H9 (cell line): Measurements from ENCODE around the gene RGL1. TPM values are rescaled to one million over a fixed set of nuclear protein-coding genes. Genes with fewer than 3 reads are reported as not detected.

ENCODE experiments used
- DNase-seq: peaks from one replicate; pipeline ENCODE4 v3.0.0-alpha.2; 2017
- H2AFZ ChIP-seq: one replicate; pipeline ENCODE4 v1.6.1; 2013; ENCODE audit warnings: mild to moderate bottlenecking, low read length, control low read depth, moderate library complexity
- H2AK5ac ChIP-seq: 2 replicates; pipeline ENCODE4 v1.6.1; 2013; ENCODE audit warnings: low read length, control low read depth, mixed read lengths; ENCODE audit not compliant: insufficient read length
- H2BK120ac ChIP-seq: one replicate; pipeline ENCODE4 v1.6.1; 2013; ENCODE audit warnings: low read depth, mild to moderate bottlenecking, low read length, control low read depth, inconsistent platforms; ENCODE audit not compliant: poor library complexity, severe bottlenecking
- H2BK12ac ChIP-seq: 2 replicates; pipeline ENCODE4 v1.6.1; 2013; ENCODE audit warnings: low read length, control low read depth, mixed read lengths, low read depth; ENCODE audit not compliant: insufficient read length
- H2BK15ac ChIP-seq: 2 replicates; pipeline ENCODE4 v1.6.1; 2013; ENCODE audit warnings: low read depth, low read length, control low read depth
- H2BK20ac ChIP-seq: one replicate; pipeline ENCODE4 v1.6.1; 2013; ENCODE audit warnings: low read depth, mild to moderate bottlenecking, low read length, control low read depth, inconsistent platforms; ENCODE audit not compliant: poor library complexity, severe bottlenecking
- H2BK5ac ChIP-seq: 2 replicates; pipeline ENCODE4 v1.6.1; 2013; ENCODE audit warnings: low read length, control low read depth, mixed read lengths; ENCODE audit not compliant: insufficient read length
- H3K14ac ChIP-seq: 2 replicates; pipeline ENCODE4 v1.6.1; 2013; ENCODE audit warnings: low read length, control low read depth; ENCODE audit not compliant: insufficient read depth
- H3K18ac ChIP-seq: 2 replicates; pipeline ENCODE4 v1.6.1; 2013; ENCODE audit warnings: low read depth, mild to moderate bottlenecking, mixed read lengths, low read length, control low read depth; ENCODE audit not compliant: insufficient read length
- H3K23ac ChIP-seq: 2 replicates; pipeline ENCODE4 v1.6.1; 2013; ENCODE audit warnings: low read length, control low read depth, mixed read lengths, low read depth; ENCODE audit not compliant: insufficient read length
- H3K23me2 ChIP-seq: 2 replicates; pipeline ENCODE4 v1.6.1; 2013; ENCODE audit warnings: low read depth, mild to moderate bottlenecking, mixed read lengths, low read length, control low read depth; ENCODE audit not compliant: insufficient read length, poor library complexity, severe bottlenecking
- H3K27ac ChIP-seq: 2 replicates; pipeline ENCODE4 v1.5.1; 2013; ENCODE audit warnings: low read length, control low read depth, mixed read lengths, low read depth; ENCODE audit not compliant: insufficient read length
- H3K27me3 ChIP-seq: 2 replicates; pipeline ENCODE4 v1.6.1; 2013; ENCODE audit warnings: low read length, control low read depth, inconsistent platforms; ENCODE audit not compliant: insufficient read depth
- H3K4ac ChIP-seq: 2 replicates; pipeline ENCODE4 v1.6.1; 2013; ENCODE audit warnings: low read depth, mild to moderate bottlenecking, control low read depth, inconsistent platforms, low read length, moderate library complexity
- H3K4me1 ChIP-seq: 2 replicates; pipeline ENCODE4 v1.6.1; 2013; ENCODE audit warnings: low read length, control low read depth, inconsistent platforms; ENCODE audit not compliant: insufficient read depth
- H3K4me2 ChIP-seq: 2 replicates; pipeline ENCODE4 v1.6.1; 2013; ENCODE audit warnings: low read length, control low read depth, mixed read lengths; ENCODE audit not compliant: insufficient read length, insufficient read depth
- H3K56ac ChIP-seq: 2 replicates; pipeline ENCODE4 v1.6.1; 2013; ENCODE audit warnings: low read depth, mild to moderate bottlenecking, mixed read lengths, low read length, control low read depth; ENCODE audit not compliant: insufficient read length
- H3K79me1 ChIP-seq: 2 replicates; pipeline ENCODE4 v1.6.1; 2013; ENCODE audit warnings: low read depth, mild to moderate bottlenecking, moderate library complexity, low read length, control low read depth, inconsistent platforms; ENCODE audit not compliant: insufficient read depth, poor library complexity, severe bottlenecking
- H3K79me2 ChIP-seq: 2 replicates; pipeline ENCODE4 v1.6.1; 2013; ENCODE audit warnings: low read length, control low read depth, inconsistent platforms; ENCODE audit not compliant: insufficient read depth
- H3K9ac ChIP-seq: 2 replicates; pipeline ENCODE4 v1.6.1; 2013; ENCODE audit warnings: low read length, control low read depth, mixed read lengths; ENCODE audit not compliant: insufficient read length; ENCODE audit errors: extremely low read depth
- H3K9me3 ChIP-seq: one replicate; pipeline ENCODE4 v1.6.1; 2013; ENCODE audit warnings: low read depth, low read length, inconsistent platforms; ENCODE audit not compliant: control insufficient read depth
- H3T11ph ChIP-seq: one replicate; pipeline ENCODE4 v1.6.1; 2013; ENCODE audit warnings: mild to moderate bottlenecking, low read length, control low read depth, inconsistent platforms
- H4K20me1 ChIP-seq: one replicate; pipeline ENCODE4 v1.6.1; 2013; ENCODE audit not compliant: control insufficient read depth, insufficient read length, insufficient read depth
- H4K5ac ChIP-seq: 2 replicates; pipeline ENCODE4 v1.6.1; 2013; ENCODE audit warnings: low read depth, mild to moderate bottlenecking, mixed read lengths, low read length, control low read depth; ENCODE audit not compliant: insufficient read length
- H4K8ac ChIP-seq: replicated peaks from 2 replicates; pipeline ENCODE4 v1.6.1; 2013; ENCODE audit warnings: low read length, control low read depth, mixed read lengths, low read depth; ENCODE audit not compliant: insufficient read length
- H4K91ac ChIP-seq: 2 replicates; pipeline ENCODE4 v1.6.1; 2013; ENCODE audit warnings: low read depth, mild to moderate bottlenecking, moderate library complexity, mixed read lengths, low read length, control low read depth; ENCODE audit not compliant: insufficient read length
- H3K27ac Mint-ChIP-seq, 3 experiments: 2 replicates in 2 of 3; 3 replicates in 1 of 3; pipeline ENCODE4 v1.8.0; 2020 to 2021; ENCODE audit warnings: mixed read lengths in 3 of 3, mild to moderate bottlenecking in 1 of 3, moderate library complexity in 1 of 3
- H3K27me3 Mint-ChIP-seq: 2 replicates; pipeline ENCODE4 v1.8.0; 2021; ENCODE audit warnings: low read depth, mild to moderate bottlenecking, moderate library complexity, mixed read lengths
- H3K36me3 Mint-ChIP-seq, 3 experiments: 2 replicates in 2 of 3; 3 replicates in 1 of 3; pipeline ENCODE4 v1.8.0; 2020 to 2021; ENCODE audit warnings: low read depth in 3 of 3, mixed read lengths in 3 of 3; ENCODE audit not compliant: insufficient read depth in 1 of 3
- H3K4me1 Mint-ChIP-seq, 2 experiments: 2 replicates each; pipeline ENCODE4 v1.8.0; 2020; ENCODE audit warnings: mixed read lengths in 2 of 2
- H3K4me3 Mint-ChIP-seq, 2 experiments: 2 replicates in 1 of 2; 3 replicates in 1 of 2; pipeline ENCODE4 v1.8.0; 2020 to 2021; ENCODE audit warnings: mild to moderate bottlenecking in 2 of 2, mixed read lengths in 2 of 2, moderate library complexity in 1 of 2
- H3K9me3 Mint-ChIP-seq, 2 experiments: 2 replicates in 1 of 2; 3 replicates in 1 of 2; pipeline ENCODE4 v1.8.0; 2020; ENCODE audit warnings: mild to moderate bottlenecking in 2 of 2, mixed read lengths in 2 of 2, moderate library complexity in 1 of 2
- CTCF ChIP-seq: fragments of 200-600 bp; sonication (generic); conservative IDR thresholded peaks from 3 replicates; pipeline ENCODE4 v1.8.0; 2021; ENCODE audit warnings: antibody characterized with exemption, mild to moderate bottlenecking
- WGBS: extraction: QIAGEN DNeasy Blood & Tissue Kit; methylation state at CpG from one replicate; pipeline ENCODE4 v1.1.7; 2013; ENCODE audit warnings: missing lambda C conversion rate, low lambda C conversion rate, mixed read lengths; ENCODE audit not compliant: insufficient read length; ENCODE audit errors: extremely low coverage; 5-methylcytosine and 5-hydroxymethylcytosine counted together
- total RNA-seq: library from RNA; stranded (reverse); gene quantifications from 2 replicates; pipeline ENCODE4 v1.2.1, GENCODE V29; 2021

RGL1 gene
- total RNA-seq, 1 experiment from 2014 or later: 1.4 TPM

GRCh38 chr1:183947988-183948387, 143.1 kb downstream of the RGL1 start:
- H3K14ac ChIP-seq: no peak overlapping the region
- H3K23me2 ChIP-seq: no peaks in the 10 kb centered on the region
- H3T11ph ChIP-seq: no peak overlapping the region
- no peak overlapping the region for H3K56ac ChIP-seq
- H4K91ac ChIP-seq: no peak overlapping the region
- no peak overlapping the region for H3K4me2 ChIP-seq
- no peak overlapping the region for H2BK20ac ChIP-seq
- H3K4ac ChIP-seq: no peak overlapping the region
- Mint-ChIP-seq H3K36me3 (no peaks in the 10 kb centered on the region), H3K9me3 (peaks cover 0 to 3% of the 10 kb centered on the region in 2 experiments; a peak in 1 of 5 replicates), H3K27me3 (peaks cover 87% of the 10 kb centered on the region), H3K4me1 (peaks cover 30 to 34% of the 10 kb centered on the region in 2 experiments), H3K27ac (no peak overlapping the region), H3K4me3 (no peak overlapping the region)
- H2AFZ ChIP-seq: no peak overlapping the region
- H2AK5ac ChIP-seq: no peak overlapping the region
- no peak overlapping the region for H3K23ac ChIP-seq
- H3K79me2 ChIP-seq: no peaks in the 10 kb centered on the region
- H3K9me3 ChIP-seq: no peaks in the 10 kb centered on the region
- H3K18ac ChIP-seq: no peak overlapping the region
- no peak for TF ChIP-seq CTCF
- H4K8ac ChIP-seq: no peak overlapping the region
- no peak overlapping the region for H2BK5ac ChIP-seq
- H4K5ac ChIP-seq: no peak overlapping the region
- no peak overlapping the region for H3K27ac ChIP-seq
- no peaks in the 10 kb centered on the region for H4K20me1 ChIP-seq
- DNase-seq: no peak
- no peak overlapping the region for H2BK12ac ChIP-seq
- H3K4me1 ChIP-seq: no peaks in the 10 kb centered on the region; the same call in 1 of the 2 replicates
- H3K27me3 ChIP-seq: peaks cover 12% of the 10 kb centered on the region; the same call in 1 of the 2 replicates
- no peak overlapping the region for H2BK120ac ChIP-seq
- H3K79me1 ChIP-seq: no peaks in the 10 kb centered on the region
- H3K9ac ChIP-seq: no peak overlapping the region
- no CpG with 5 or more reads among the region's 1 CpG for WGBS
- H2BK15ac ChIP-seq: no peak overlapping the region
